ENCODE data around the gene SYNGR2. TPM values are rescaled to one million over a fixed set of nuclear protein-coding genes. Genes with fewer than 3 reads are reported as not detected.

The SYNGR2 gene
- total RNA-seq, 6 donors from 2014 or later: 110 to 265 (median 179) TPM

GRCh38 chr17:78127239-78127887, 41.0 kb upstream of the SYNGR2 start:
- no peaks in the 10 kb centered on the region for H3K9me3 ChIP-seq
- 5% methylated on average over 18 of the region's 25 CpGs; no CpG with 5 or more reads in 1 of the 2 donors for WGBS, 2 donors
- H3K27ac ChIP-seq: peak overlapping the region; percentile 88 to 96 (median 90)
- TF ChIP-seq POLR2AphosphoS5 (IDR thresholded peaks at IDR 0.05) (peak in 1 of 2 donors; percentile 69), POLR2A (IDR thresholded peaks at IDR 0.05) (peak in 2 of 4 donors; percentile 31 to 69), EP300 (IDR thresholded peaks at IDR 0.05) (peak in 1 of 4 donors; percentile 24), CTCF (IDR thresholded peaks at IDR 0.05) (no peak)
- H3K36me3 ChIP-seq: peaks cover 14 to 38% (median 34%) of the 10 kb centered on the region in 4 donors
- no peaks in the 10 kb centered on the region for H3K27me3 ChIP-seq
- peaks cover 57 to 84% (median 77%) of the 10 kb centered on the region in 4 donors for H3K4me1 ChIP-seq
- ATAC-seq (ENCODE audit: low FRiP score in 2 of 2) (peak; percentile 67), DNase-seq (peak; percentile 87 to 88)
- peak overlapping the region; percentile 78 to 89 (median 83) for H3K4me3 ChIP-seq

GRCh38 chr17:78127888-78128550, 40.4 kb upstream of the SYNGR2 start:
- H3K4me1 ChIP-seq: peaks cover 63 to 90% (median 83%) of the 10 kb centered on the region in 4 donors
- WGBS, 2 donors: 0% methylated on average over 3 to 20 of the region's 39 CpGs
- TF ChIP-seq POLR2A (IDR thresholded peaks at IDR 0.05) (no peak), CTCF (IDR thresholded peaks at IDR 0.05) (peak in 1 of 6 experiments; percentile 6)
- ATAC-seq (ENCODE audit: low FRiP score in 2 of 2) (peak; percentile 1 to 20), DNase-seq (peak in 1 of 2 donors; percentile 70)
- no peaks in the 10 kb centered on the region for H3K9me3 ChIP-seq
- peaks cover 12 to 32% (median 28%) of the 10 kb centered on the region in 4 donors for H3K36me3 ChIP-seq
- peak overlapping the region; percentile 78 to 89 (median 83) for H3K4me3 ChIP-seq
- H3K27ac ChIP-seq: peak overlapping the region; percentile 88 to 96 (median 90)
- no peaks in the 10 kb centered on the region for H3K27me3 ChIP-seq

GRCh38 chr17:78128551-78129350, 39.6 kb upstream of the SYNGR2 start, which contains the start of gene TMC6:
TSS of gene TMC6 (minus strand) at chr17:78128755. CDS start at chr17:78126832, 1,923 bp downstream.
- Histone ChIP-seq H3K4me3 (peak within 1 kb of the TSS; percentile 78 to 89 (median 83)), H3K27ac (peak within 1 kb of the TSS; percentile 88 to 96 (median 90)), H3K36me3 (peaks cover 11 to 24% (median 21%) of the 10 kb centered on the region in 4 donors), H3K4me1 (peaks cover 67 to 91% (median 85%) of the 10 kb centered on the region in 4 donors), H3K27me3 (no peaks in the 10 kb centered on the region), H3K9me3 (no peaks in the 10 kb centered on the region)
- ATAC-seq (ENCODE audit: low FRiP score in 2 of 2) (peak; percentile 1 to 61), DNase-seq (peak; percentile 90 to 92)
- TF ChIP-seq CTCF (IDR thresholded peaks at IDR 0.05) (peak in 1 of 6 experiments; percentile 8), POLR2AphosphoS5 (IDR thresholded peaks at IDR 0.05) (peak; percentile 65 to 72), POLR2A (IDR thresholded peaks at IDR 0.05) (peak in 3 of 4 donors; percentile 12 to 87 (median 85)), EP300 (IDR thresholded peaks at IDR 0.05) (no peak)
- WGBS, 2 donors: 0 to 7% methylated on average over 10 to 35 of the region's 54 CpGs

GRCh38 chr17:78129351-78130089, 38.9 kb upstream of the SYNGR2 start:
- H3K36me3 ChIP-seq: peaks cover 4 to 17% (median 13%) of the 10 kb centered on the region in 4 donors
- 72 to 76% methylated on average over 4 of the region's 4 CpGs for WGBS, 2 donors
- H3K27ac ChIP-seq: peak overlapping the region; percentile 88 to 96 (median 90)
- DNase-seq: peak in 1 of 2 donors; percentile 42
- TF ChIP-seq POLR2A (IDR thresholded peaks at IDR 0.05) (no peak), POLR2AphosphoS5 (IDR thresholded peaks at IDR 0.05) (no peak), EP300 (IDR thresholded peaks at IDR 0.05) (no peak), CTCF (IDR thresholded peaks at IDR 0.05) (no peak)
- H3K27me3 ChIP-seq: no peaks in the 10 kb centered on the region
- H3K4me1 ChIP-seq: peaks cover 70 to 91% (median 85%) of the 10 kb centered on the region in 4 donors
- no peaks in the 10 kb centered on the region for H3K9me3 ChIP-seq
- peak overlapping the region in 2 of 4 donors; percentile 78 to 85 for H3K4me3 ChIP-seq
- ATAC-seq (ENCODE audit: low FRiP score in 2 of 2): no peak

Data from upper lobe of left lung (tissue), 6 donors.